HCT116 (cell line): ENCODE measurements around the gene CDCP2. TPM values are rescaled to one million over a fixed set of nuclear protein-coding genes. Genes with fewer than 3 reads are reported as not detected.

Experiments
- ATAC-seq: fragments of 200-7000 bp; cut with Tn5 transposase; 2 replicates; pipeline ENCODE4 v1.9.1; 2020; ENCODE audit warnings: mild to moderate bottlenecking, moderate library complexity
- BruUV-seq: library from RNA; stranded (reverse); fragments of 400-500 nt; replicated peaks from 2 replicates; lab custom pipeline; 2021; lab: Mats Ljungman, UMichigan
- CTCF ChIA-PET: fragments of 300-600 bp; sonication (Branson Sonifier 250); formaldehyde crosslinking; loops from one replicate; lab custom pipeline; 2021; ENCODE audit warnings: antibody characterized with exemption; lab: Charles Lee
- POLR2A ChIA-PET: fragments of 300-600, 350-600 bp; sonication (Branson Sonifier 250); formaldehyde crosslinking; loops from one replicate; lab custom pipeline; 2021; ENCODE audit warnings: antibody characterized with exemption; lab: Charles Lee
- RAD21 ChIA-PET, 2 experiments: fragments of 300-600 bp; sonication (Branson Sonifier 250); formaldehyde crosslinking; loops; one replicate each; lab custom pipeline; 2023; ENCODE audit warnings: low total read pairs in 2 of 2; ENCODE audit not compliant: uncharacterized antibody in 2 of 2, unreplicated experiment in 2 of 2, low non-redundant PET in 1 of 2; lab: Charles Lee
- DNase-seq: peaks from one replicate; pipeline ENCODE4 v3.0.0-alpha.2; 2010; ENCODE audit warnings: low read depth, low spot score
- H2AFZ ChIP-seq: fragments of 200-600 bp; shearing (Covaris generic), sonication (generic); 2 replicates; pipeline ENCODE4 v1.6.1; 2017; ENCODE audit warnings: low read depth, mixed run types, mixed read lengths, antibody characterized with exemption, low read length; ENCODE audit not compliant: poor library complexity, severe bottlenecking
- H3K27ac ChIP-seq: 2 replicates; pipeline ENCODE4 v1.5.1; 2012; ENCODE audit warnings: low read depth, low read length
- H3K27me3 ChIP-seq: fragments of 200-600 bp; sonication (generic); 2 replicates; pipeline ENCODE4 v1.6.1; 2016; ENCODE audit warnings: mixed run types, low read length, mixed read lengths; ENCODE audit not compliant: insufficient read depth
- H3K36me3 ChIP-seq, 2 experiments: fragments of 200-500 bp in 1 of 2; fragments of 200-600 bp in 1 of 2; sonication (Bioruptor generic) in 1 of 2; sonication (generic) in 1 of 2; 2 replicates each; pipeline versions ENCODE4 v1.5.1 to v1.6.1; 2014 to 2016; ENCODE audit warnings: low read length in 2 of 2, inconsistent platforms in 1 of 2, mixed read lengths in 1 of 2, mixed run types in 1 of 2; ENCODE audit not compliant: insufficient read depth in 2 of 2, control insufficient read depth in 1 of 2
- H3K4me1 ChIP-seq, 2 experiments: fragments of 200-600 bp in 1 of 2; sonication (generic) in 1 of 2; 2 replicates each; pipeline versions ENCODE4 v1.5.1 to v1.6.1; 2012 to 2017; ENCODE audit warnings: low read length in 2 of 2, inconsistent platforms in 1 of 2, mild to moderate bottlenecking in 1 of 2, mixed read lengths in 1 of 2, mixed run types in 1 of 2, moderate library complexity in 1 of 2; ENCODE audit not compliant: insufficient read depth in 2 of 2, control insufficient read depth in 1 of 2
- H3K4me2 ChIP-seq: fragments of 200-600 bp; sonication (generic); 2 replicates; pipeline ENCODE4 v1.6.1; 2017; ENCODE audit warnings: mixed run types, low read length, mixed read lengths
- H3K4me3 ChIP-seq, 2 experiments: fragments of 200-600 bp in 1 of 2; sonication (generic) in 1 of 2; replicated peaks in 1 of 2; 2 replicates each; pipeline ENCODE4 v1.5.1; 2011 to 2016; ENCODE audit warnings: low read length in 2 of 2, control low read depth in 1 of 2, low read depth in 1 of 2, mild to moderate bottlenecking in 1 of 2, mixed read lengths in 1 of 2, mixed run types in 1 of 2
- H3K79me2 ChIP-seq: fragments of 200-600 bp; sonication (generic); 2 replicates; pipeline ENCODE4 v1.6.1; 2017; ENCODE audit warnings: mild to moderate bottlenecking, mixed run types, low read length, moderate library complexity, mixed read lengths; ENCODE audit not compliant: insufficient read depth
- H3K9ac ChIP-seq: fragments of 200-600 bp; sonication (generic); 2 replicates; pipeline ENCODE4 v1.6.1; 2016; ENCODE audit warnings: low read length, mixed read lengths
- H3K9me2 ChIP-seq: fragments of 200-600 bp; sonication (generic), shearing (Covaris generic); 2 replicates; pipeline ENCODE4 v1.6.1; 2017; ENCODE audit warnings: mixed run types, mild to moderate bottlenecking, moderate library complexity; ENCODE audit not compliant: insufficient read depth
- H3K9me3 ChIP-seq, 2 experiments: fragments of 200-500 bp in 1 of 2; fragments of 200-600 bp in 1 of 2; sonication (Bioruptor generic) in 1 of 2; sonication (generic) in 1 of 2; 2 replicates each; pipeline ENCODE4 v1.6.1; 2014 to 2017; ENCODE audit warnings: low read length in 2 of 2, mixed read lengths in 2 of 2, inconsistent platforms in 1 of 2, low read depth in 1 of 2, mild to moderate bottlenecking in 1 of 2, mixed run types in 1 of 2, moderate library complexity in 1 of 2; ENCODE audit not compliant: control insufficient read depth in 1 of 2, insufficient read depth in 1 of 2
- H4K20me1 ChIP-seq: fragments of 200-600 bp; sonication (generic), shearing (Covaris generic); 2 replicates; pipeline ENCODE4 v1.6.1; 2017; ENCODE audit warnings: mixed run types, mild to moderate bottlenecking, moderate library complexity; ENCODE audit not compliant: insufficient read depth
- EGR1 ChIP-seq: IDR thresholded peaks from 2 replicates; pipeline ENCODE4 v1.6.1; 2012; ENCODE audit warnings: low read depth
- POLR2A ChIP-seq: IDR thresholded peaks from 2 replicates; pipeline ENCODE4 v1.7.0; 2011; ENCODE audit warnings: borderline replicate concordance; ENCODE audit not compliant: insufficient read depth, insufficient read length; ENCODE audit errors: extremely low read depth
- REST ChIP-seq: IDR thresholded peaks from 2 replicates; pipeline ENCODE4 v1.6.1; 2012; ENCODE audit warnings: low read depth
- intact Hi-C: fragments of 100-400 bp; cut with micrococcal nuclease; formaldehyde crosslinking; loops from 2 replicates; pipeline ENCODE4 v1.10.0; 2022
- total RNA-seq: library from RNA; stranded (reverse); gene quantifications from one replicate; pipeline ENCODE4 v1.2.1, GENCODE V29; 2021; ENCODE audit not compliant: unreplicated experiment
- TF ChIP-seq, protein P1 (sequence below), 3 experiments: fragments of 200-600 bp in 1 of 3; sonication (generic) in 1 of 3; IDR thresholded peaks in 2 of 3; conservative IDR thresholded peaks in 1 of 3; 2 replicates each; pipeline ENCODE4 v1.5.1; 2012 to 2017; ENCODE audit warnings: low read depth in 2 of 3, low read length in 2 of 3, antibody characterized with exemption in 1 of 3, borderline replicate concordance in 1 of 3, control low read depth in 1 of 3, mild to moderate bottlenecking in 1 of 3, mixed read lengths in 1 of 3, mixed run types in 1 of 3, moderate library complexity in 1 of 3; ENCODE audit not compliant: insufficient read depth in 1 of 3

The CDCP2 gene
- total RNA-seq, 1 experiment from 2014 or later = 0.22 TPM

DNA sequence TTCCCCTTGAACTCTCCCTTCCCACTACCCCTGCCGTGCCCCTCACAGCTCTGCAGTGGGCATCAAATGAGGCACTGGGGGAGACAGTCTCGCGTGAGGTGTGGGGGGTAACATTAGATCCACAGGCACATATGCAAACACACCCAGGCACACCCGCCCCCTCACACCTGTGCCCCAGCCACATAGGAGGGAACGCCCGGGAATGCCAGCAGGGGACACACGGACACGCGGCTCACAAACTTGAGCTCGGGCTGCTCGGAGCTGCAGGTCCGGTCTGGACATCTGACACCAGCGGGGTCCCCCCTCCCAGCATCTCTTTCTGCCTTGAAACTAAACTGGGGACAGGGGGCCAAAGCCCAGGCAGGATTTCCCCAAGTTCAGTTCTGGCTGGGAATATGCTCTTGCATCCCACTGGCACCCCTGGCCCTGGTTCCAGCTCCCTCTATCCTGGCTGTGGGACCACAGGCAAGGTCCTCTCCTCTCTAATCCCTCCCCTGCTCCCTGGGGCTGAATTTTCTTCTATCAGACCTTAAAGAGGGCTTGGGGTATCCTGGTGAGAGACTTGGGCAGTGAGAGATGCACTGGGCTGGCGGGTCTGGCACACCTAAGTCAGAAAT, 30.6 kb downstream of the CDCP2 start:
- Histone ChIP-seq H3K27ac (no peak overlapping the region), H2AFZ (peak overlapping the region; percentile 98), H3K4me2 (peak overlapping the region; percentile 74), H3K9me2 (no peaks in the 10 kb centered on the region), H3K4me1 (peaks cover 2 to 28% of the 10 kb centered on the region in 2 experiments; a peak in 3 of 4 replicates), H3K9ac (peak overlapping the region; percentile 25; the same call in 1 of the 2 replicates), H3K27me3 (no peaks in the 10 kb centered on the region), H3K4me3 (peak overlapping the region; percentile 34 to 46), H3K9me3 (no peaks in the 10 kb centered on the region), H3K79me2 (no peaks in the 10 kb centered on the region), H3K36me3 (no peaks in the 10 kb centered on the region), H4K20me1 (no peaks in the 10 kb centered on the region)
- RAD21 ChIA-PET = interaction anchor here in 1 of 2 experiments (1.2 kb wide), 1 partner anchor 367 kb away, joined by 3 read pairs; no protein-coding TSS in a partner anchor
- DNase-seq = no peak
- intact Hi-C loops = loop anchor here (5.0 kb wide), 1 partner anchor 690 kb away; no protein-coding TSS in a partner anchor
- ATAC-seq = peak; percentile 50
- TF ChIP-seq EGR1 (no peak), REST (no peak), POLR2A (no peak)
- TF ChIP-seq, protein P1, sequence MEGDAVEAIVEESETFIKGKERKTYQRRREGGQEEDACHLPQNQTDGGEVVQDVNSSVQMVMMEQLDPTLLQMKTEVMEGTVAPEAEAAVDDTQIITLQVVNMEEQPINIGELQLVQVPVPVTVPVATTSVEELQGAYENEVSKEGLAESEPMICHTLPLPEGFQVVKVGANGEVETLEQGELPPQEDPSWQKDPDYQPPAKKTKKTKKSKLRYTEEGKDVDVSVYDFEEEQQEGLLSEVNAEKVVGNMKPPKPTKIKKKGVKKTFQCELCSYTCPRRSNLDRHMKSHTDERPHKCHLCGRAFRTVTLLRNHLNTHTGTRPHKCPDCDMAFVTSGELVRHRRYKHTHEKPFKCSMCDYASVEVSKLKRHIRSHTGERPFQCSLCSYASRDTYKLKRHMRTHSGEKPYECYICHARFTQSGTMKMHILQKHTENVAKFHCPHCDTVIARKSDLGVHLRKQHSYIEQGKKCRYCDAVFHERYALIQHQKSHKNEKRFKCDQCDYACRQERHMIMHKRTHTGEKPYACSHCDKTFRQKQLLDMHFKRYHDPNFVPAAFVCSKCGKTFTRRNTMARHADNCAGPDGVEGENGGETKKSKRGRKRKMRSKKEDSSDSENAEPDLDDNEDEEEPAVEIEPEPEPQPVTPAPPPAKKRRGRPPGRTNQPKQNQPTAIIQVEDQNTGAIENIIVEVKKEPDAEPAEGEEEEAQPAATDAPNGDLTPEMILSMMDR (IDR thresholded peaks at IDR 0.05 in 2 of 3, conservative IDR thresholded peaks at IDR 0.05 in 1 of 3; ENCODE audit: borderline replicate concordance in 1 of 3, insufficient read depth in 1 of 3, low read depth in 2 of 3, low read length in 2 of 3) = no peak
- no TSS peak for BruUV-seq
- CTCF ChIA-PET = interaction anchor here (0.9 to 1.4 kb wide), 4 partner anchors 14 to 367 kb away, joined by 3 to 8 read pairs (median 4); no protein-coding TSS in a partner anchor
- POLR2A ChIA-PET = no interaction called here
